PC-3 (cell line): ENCODE data around the gene XPNPEP3. TPM values are rescaled to one million over a fixed set of nuclear protein-coding genes. Genes with fewer than 3 reads are reported as not detected.

ENCODE experiments used
- ATAC-seq: fragments of 200-7000 bp; cut with Tn5 transposase; 2 replicates; pipeline ENCODE4 v1.9.1; 2020; ENCODE audit warnings: mild to moderate bottlenecking, moderate library complexity
- BruUV-seq: library from RNA; stranded (reverse); fragments of 400-500 nt; replicated peaks from 2 replicates; lab custom pipeline; 2021; lab: Mats Ljungman, UMichigan
- CTCF ChIA-PET: fragments of 300-600 bp; sonication (Branson Sonifier 250); formaldehyde crosslinking; loops from one replicate; lab custom pipeline; 2022; ENCODE audit warnings: antibody characterized with exemption; lab: Charles Lee
- POLR2A ChIA-PET: fragments of 300-600 bp; sonication (Branson Sonifier 250); formaldehyde crosslinking; loops from one replicate; lab custom pipeline; 2022; ENCODE audit warnings: antibody characterized with exemption; ENCODE audit not compliant: unreplicated experiment; lab: Charles Lee
- DNase-seq: peaks from one replicate; pipeline ENCODE4 v3.0.0-alpha.2; 2015
- H2AFZ ChIP-seq: fragments of 300-600 bp; sonication (generic); 2 replicates; pipeline ENCODE4 v1.6.0; 2016; ENCODE audit warnings: antibody characterized with exemption, low read length
- H3F3A ChIP-seq: fragments of 300-600 bp; sonication (generic); one replicate; pipeline ENCODE4 v1.6.0; 2017; ENCODE audit warnings: antibody characterized with exemption, low read length, control low read depth, mild to moderate bottlenecking; ENCODE audit not compliant: unreplicated experiment
- H3K27ac ChIP-seq: fragments of 300-600 bp; sonication (generic); 2 replicates; pipeline ENCODE4 v1.5.1; 2016; ENCODE audit warnings: mild to moderate bottlenecking, low read length
- H3K27me3 ChIP-seq: fragments of 300-600 bp; sonication (generic); 2 replicates; pipeline ENCODE4 v1.6.1; 2016; ENCODE audit warnings: low read length, mixed read lengths
- H3K36me3 ChIP-seq: fragments of 300-600 bp; sonication (generic); 2 replicates; pipeline ENCODE4 v1.6.1; 2016; ENCODE audit warnings: low read depth, mixed run types, low read length, mixed read lengths
- H3K4me1 ChIP-seq: fragments of 300-600 bp; sonication (generic); 2 replicates; pipeline ENCODE4 v1.5.1; 2016; ENCODE audit warnings: low read length; ENCODE audit not compliant: insufficient read depth
- H3K4me2 ChIP-seq: fragments of 300-600 bp; sonication (generic); 2 replicates; pipeline ENCODE4 v1.6.0; 2016; ENCODE audit warnings: low read length
- H3K4me3 ChIP-seq: fragments of 300-600 bp; sonication (generic); 2 replicates; pipeline ENCODE4 v1.5.1; 2016; ENCODE audit warnings: mild to moderate bottlenecking, low read length, mixed read lengths
- H3K79me2 ChIP-seq: fragments of 300-600 bp; sonication (generic); 2 replicates; pipeline ENCODE4 v1.6.1; 2017; ENCODE audit warnings: low read length, mixed read lengths
- H3K9ac ChIP-seq: fragments of 300-600 bp; sonication (generic); 2 replicates; pipeline ENCODE4 v1.6.0; 2016; ENCODE audit warnings: mild to moderate bottlenecking, low read length
- H3K9me2 ChIP-seq: fragments of 300-600 bp; sonication (generic); replicated peaks from 2 replicates; pipeline ENCODE4 v1.6.1; 2016; ENCODE audit warnings: mixed run types, low read length, mixed read lengths
- H3K9me3 ChIP-seq: fragments of 300-600 bp; sonication (generic); 2 replicates; pipeline ENCODE4 v1.6.1; 2016; ENCODE audit warnings: low read length, mixed read lengths
- H4K20me1 ChIP-seq: fragments of 300-600 bp; sonication (generic); 2 replicates; pipeline ENCODE4 v1.6.1; 2016; ENCODE audit warnings: low read length, mixed read lengths
- EZH2 ChIP-seq: fragments of 300-600 bp; sonication (generic); IDR thresholded peaks from one replicate; pipeline ENCODE4 v1.6.1; 2017; ENCODE audit warnings: antibody characterized with exemption, mild to moderate bottlenecking, low read length; ENCODE audit not compliant: unreplicated experiment
- EZH2phosphoT487 ChIP-seq: fragments of 300-600 bp; sonication (generic); IDR thresholded peaks from 2 replicates; pipeline ENCODE4 v1.6.1; 2018; ENCODE audit warnings: mild to moderate bottlenecking, antibody characterized with exemption, low read length, borderline replicate concordance
- intact Hi-C: fragments of 100-400 bp; cut with micrococcal nuclease; formaldehyde crosslinking; loops from 2 replicates; pipeline ENCODE4 v1.9.0; 2023
- total RNA-seq: library from RNA; depleted of rRNA; stranded (reverse); fragments of >200 nt; gene quantifications from 2 replicates; pipeline ENCODE4 v1.2.3, GENCODE V29; 2014
- TF ChIP-seq, protein P1 (sequence below): fragments of 300-600 bp; sonication (generic); conservative IDR thresholded peaks from 2 replicates; pipeline ENCODE4 v1.5.1; 2017; ENCODE audit warnings: antibody characterized with exemption, low read depth, mild to moderate bottlenecking, low read length

The XPNPEP3 gene
- total RNA-seq, 1 experiment from 2014 or later, result 7.9 TPM

GRCh38 chr22:40975366-40975765, 118.4 kb downstream of the XPNPEP3 start:
- DNase-seq (no peak), ATAC-seq (no peak)
- H3K27ac ChIP-seq, result no peak overlapping the region
- H2AFZ ChIP-seq, result no peak overlapping the region
- intact Hi-C loops, result no loop called here
- TF ChIP-seq EZH2phosphoT487 (no peak), EZH2 (no peak)
- TF ChIP-seq, protein P1, sequence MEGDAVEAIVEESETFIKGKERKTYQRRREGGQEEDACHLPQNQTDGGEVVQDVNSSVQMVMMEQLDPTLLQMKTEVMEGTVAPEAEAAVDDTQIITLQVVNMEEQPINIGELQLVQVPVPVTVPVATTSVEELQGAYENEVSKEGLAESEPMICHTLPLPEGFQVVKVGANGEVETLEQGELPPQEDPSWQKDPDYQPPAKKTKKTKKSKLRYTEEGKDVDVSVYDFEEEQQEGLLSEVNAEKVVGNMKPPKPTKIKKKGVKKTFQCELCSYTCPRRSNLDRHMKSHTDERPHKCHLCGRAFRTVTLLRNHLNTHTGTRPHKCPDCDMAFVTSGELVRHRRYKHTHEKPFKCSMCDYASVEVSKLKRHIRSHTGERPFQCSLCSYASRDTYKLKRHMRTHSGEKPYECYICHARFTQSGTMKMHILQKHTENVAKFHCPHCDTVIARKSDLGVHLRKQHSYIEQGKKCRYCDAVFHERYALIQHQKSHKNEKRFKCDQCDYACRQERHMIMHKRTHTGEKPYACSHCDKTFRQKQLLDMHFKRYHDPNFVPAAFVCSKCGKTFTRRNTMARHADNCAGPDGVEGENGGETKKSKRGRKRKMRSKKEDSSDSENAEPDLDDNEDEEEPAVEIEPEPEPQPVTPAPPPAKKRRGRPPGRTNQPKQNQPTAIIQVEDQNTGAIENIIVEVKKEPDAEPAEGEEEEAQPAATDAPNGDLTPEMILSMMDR, result no peak
- no TSS peak for BruUV-seq
- peaks cover 6% of the 10 kb centered on the region; the same call in 1 of the 2 replicates for H3K36me3 ChIP-seq
- ChIA-PET CTCF (no interaction called here), POLR2A (no interaction called here)
- H3K4me3 ChIP-seq, result no peak overlapping the region
- no peaks in the 10 kb centered on the region for H3K9me3 ChIP-seq
- H4K20me1 ChIP-seq, result no peaks in the 10 kb centered on the region
- H3K27me3 ChIP-seq, result no peaks in the 10 kb centered on the region
- H3K4me2 ChIP-seq, result no peak overlapping the region
- H3K9me2 ChIP-seq, result no peaks in the 10 kb centered on the region
- no peaks in the 10 kb centered on the region for H3F3A ChIP-seq
- H3K79me2 ChIP-seq, result no peaks in the 10 kb centered on the region
- H3K4me1 ChIP-seq, result no peaks in the 10 kb centered on the region
- H3K9ac ChIP-seq, result no peak overlapping the region

GRCh38 chr22:40976866-40977700, 120.1 kb downstream of the XPNPEP3 start:
- ChIA-PET POLR2A (no interaction called here), CTCF (no interaction called here)
- no peaks in the 10 kb centered on the region for H3K9me2 ChIP-seq
- DNase-seq, result no peak
- no peaks in the 10 kb centered on the region for H3K27me3 ChIP-seq
- H2AFZ ChIP-seq, result no peak overlapping the region
- no peaks in the 10 kb centered on the region for H4K20me1 ChIP-seq
- H3K9ac ChIP-seq, result no peak overlapping the region
- no peaks in the 10 kb centered on the region for H3K4me1 ChIP-seq
- H3K4me2 ChIP-seq, result no peak overlapping the region
- H3K27ac ChIP-seq, result no peak overlapping the region
- no TSS peak for BruUV-seq
- H3K79me2 ChIP-seq, result no peaks in the 10 kb centered on the region
- peaks cover 6% of the 10 kb centered on the region; the same call in 1 of the 2 replicates for H3K36me3 ChIP-seq
- TF ChIP-seq EZH2phosphoT487, result no peak
- no peak for TF ChIP-seq EZH2
- TF ChIP-seq, protein P1, result no peak
- no peak overlapping the region for H3K4me3 ChIP-seq
- intact Hi-C loops, result no loop called here
- H3K9me3 ChIP-seq, result no peaks in the 10 kb centered on the region
- no peaks in the 10 kb centered on the region for H3F3A ChIP-seq
- no peak for ATAC-seq

DNA sequence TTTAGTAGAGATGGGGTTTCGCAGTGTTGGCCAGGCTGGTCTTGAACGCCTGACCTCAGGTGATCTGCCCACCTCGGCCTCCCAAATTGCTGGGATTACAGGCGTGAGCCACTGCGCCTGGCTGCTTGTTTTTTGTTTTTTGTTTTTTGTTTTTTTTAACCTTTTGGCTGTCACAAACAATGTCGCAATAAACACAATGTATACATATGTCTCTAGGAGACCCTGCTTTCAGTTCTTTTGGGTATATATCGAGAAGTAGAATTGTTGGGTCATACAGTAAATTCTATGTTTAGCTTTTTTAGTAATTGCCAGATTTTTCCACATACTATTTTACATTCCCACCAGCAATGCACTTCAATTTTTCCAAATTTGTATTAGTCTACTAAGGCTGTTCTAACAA, 122.2 kb downstream of the XPNPEP3 start:
- TF ChIP-seq, protein P1, result no peak
- no peak for TF ChIP-seq EZH2
- TF ChIP-seq EZH2phosphoT487, result no peak
- ATAC-seq (no peak), DNase-seq (no peak)
- ChIA-PET POLR2A (no interaction called here), CTCF (no interaction called here)
- no peak overlapping the region for H3K9ac ChIP-seq
- no peaks in the 10 kb centered on the region for H3K79me2 ChIP-seq
- H3K27ac ChIP-seq, result no peak overlapping the region
- no peaks in the 10 kb centered on the region for H3F3A ChIP-seq
- no peaks in the 10 kb centered on the region for H3K9me2 ChIP-seq
- intact Hi-C loops, result no loop called here
- H2AFZ ChIP-seq, result no peak overlapping the region
- H3K36me3 ChIP-seq, result no peaks in the 10 kb centered on the region
- no peaks in the 10 kb centered on the region for H3K27me3 ChIP-seq
- H3K4me2 ChIP-seq, result no peak overlapping the region
- H3K4me3 ChIP-seq, result no peak overlapping the region
- H3K4me1 ChIP-seq, result no peaks in the 10 kb centered on the region
- H3K9me3 ChIP-seq, result no peaks in the 10 kb centered on the region
- no peaks in the 10 kb centered on the region for H4K20me1 ChIP-seq
- no TSS peak for BruUV-seq
